NT2/D1 (cell line): Measurements from ENCODE around the gene ITSN1.

Experiments used
- DNase-seq: peaks from one replicate; pipeline ENCODE4 v3.0.0-alpha.2; 2011; ENCODE audit warnings: low read depth, low spot score
- H3K27me3 ChIP-seq: 2 replicates; pipeline ENCODE4 v1.6.0; 2011; ENCODE audit warnings: mild to moderate bottlenecking; ENCODE audit not compliant: insufficient read length, insufficient read depth
- H3K36me3 ChIP-seq: 2 replicates; pipeline ENCODE4 v1.6.1; 2011; ENCODE audit warnings: mild to moderate bottlenecking, low read length, mixed read lengths; ENCODE audit not compliant: insufficient read depth, insufficient read length
- H3K4me1 ChIP-seq: 2 replicates; pipeline ENCODE4 v1.5.1; 2011; ENCODE audit not compliant: insufficient read depth, insufficient read length
- H3K4me3 ChIP-seq: 2 replicates; pipeline ENCODE4 v1.5.1; 2011; ENCODE audit warnings: low read depth; ENCODE audit not compliant: insufficient read length
- H3K9ac ChIP-seq: 2 replicates; pipeline ENCODE4 v1.6.0; 2011; ENCODE audit warnings: low read depth; ENCODE audit not compliant: insufficient read length
- H3K9me3 ChIP-seq: 2 replicates; pipeline ENCODE4 v1.5.1; 2011; ENCODE audit warnings: mild to moderate bottlenecking, low read length; ENCODE audit not compliant: insufficient read depth
- SUZ12 ChIP-seq: IDR thresholded peaks from 2 replicates; pipeline ENCODE4 v1.6.1; 2011; ENCODE audit not compliant: insufficient read length, insufficient read depth; ENCODE audit errors: extremely low read depth
- YY1 ChIP-seq: IDR thresholded peaks from 2 replicates; pipeline ENCODE4 v1.6.1; 2011; ENCODE audit not compliant: insufficient read length, insufficient read depth
- ZNF274 ChIP-seq: IDR thresholded peaks from 2 replicates; pipeline ENCODE4 v1.6.1; 2011; ENCODE audit warnings: mild to moderate bottlenecking, low read depth, low read length

ITSN1 gene

DNA sequence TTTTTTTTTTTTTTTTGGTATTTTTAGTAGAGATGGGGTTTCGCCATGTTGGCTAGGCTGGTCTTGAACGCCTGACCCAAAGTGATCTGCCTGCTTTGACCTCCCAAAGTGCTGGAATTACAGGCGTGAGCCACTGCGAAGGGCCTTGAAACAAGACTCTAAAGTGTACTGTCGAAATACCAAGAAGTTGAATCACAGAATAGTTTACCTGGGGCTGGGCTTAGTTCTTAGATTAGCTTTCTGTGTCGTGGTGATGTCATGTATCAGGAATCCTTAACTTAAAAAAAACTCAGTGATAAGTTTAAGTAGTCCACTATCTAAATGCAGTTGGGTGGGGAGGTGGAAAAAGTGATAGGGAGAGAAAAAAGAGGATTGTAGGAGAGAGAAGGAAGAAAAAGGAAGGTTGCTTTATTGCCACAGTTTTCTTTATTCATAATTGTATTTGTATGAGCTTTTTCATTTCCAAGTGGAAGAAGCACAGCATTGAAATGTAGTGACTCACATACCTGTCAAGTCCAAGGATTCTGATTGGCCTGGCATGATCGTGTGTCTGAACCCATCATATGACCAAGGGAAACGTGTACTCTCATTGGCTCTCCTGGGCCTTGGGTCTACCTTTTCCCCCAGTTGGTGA, 13.4 kb downstream of the ITSN1 start:
- Histone ChIP-seq H3K9ac (no peak overlapping the region), H3K4me1 (peaks cover 9% of the 10 kb centered on the region), H3K36me3 (peaks cover 22% of the 10 kb centered on the region), H3K9me3 (peaks cover 7% of the 10 kb centered on the region), H3K27me3 (no peaks in the 10 kb centered on the region), H3K4me3 (no peak overlapping the region)
- TF ChIP-seq YY1 (no peak), SUZ12 (no peak), ZNF274 (no peak)
- peak; percentile 74 for DNase-seq

DNA sequence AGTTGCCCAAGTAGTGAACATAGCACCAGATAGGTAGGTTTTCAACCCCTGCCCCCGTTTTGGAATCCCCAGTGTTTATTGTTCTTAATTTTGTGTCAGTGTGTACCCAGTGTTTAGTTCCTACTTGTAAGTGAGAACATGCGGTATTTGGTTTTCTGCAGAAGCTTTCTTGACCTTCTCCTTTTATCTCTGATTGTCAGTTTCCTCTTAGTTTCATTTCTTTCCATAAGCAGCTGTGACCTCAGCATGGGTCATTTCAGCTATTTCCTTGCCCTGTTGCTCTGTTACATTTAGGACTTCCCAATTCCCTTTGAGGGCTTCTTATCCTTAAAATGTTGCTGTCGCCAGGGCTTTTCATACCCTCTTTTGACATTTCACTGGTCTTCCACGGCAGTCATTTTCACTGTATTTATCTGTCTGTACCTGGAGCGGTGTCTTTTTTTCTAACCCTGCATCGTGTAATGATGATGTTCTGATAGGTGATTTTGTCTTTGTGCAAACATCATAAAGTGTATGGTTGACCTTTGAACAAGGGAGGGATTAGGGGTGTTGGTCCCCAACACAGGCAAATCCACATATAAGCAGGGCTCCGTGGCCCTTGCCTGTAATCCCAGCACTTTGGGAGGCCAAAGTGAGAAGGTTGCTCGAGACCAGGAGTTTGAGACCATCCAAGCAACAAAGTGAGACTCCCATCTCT, 15.0 kb downstream of the ITSN1 start:
- DNase-seq: no peak
- Histone ChIP-seq H3K9ac (no peak overlapping the region), H3K9me3 (peaks cover 16% of the 10 kb centered on the region), H3K4me1 (peaks cover 5% of the 10 kb centered on the region), H3K4me3 (no peak overlapping the region), H3K27me3 (no peaks in the 10 kb centered on the region), H3K36me3 (peaks cover 21% of the 10 kb centered on the region)
- TF ChIP-seq ZNF274 (no peak), SUZ12 (no peak), YY1 (no peak)

DNA sequence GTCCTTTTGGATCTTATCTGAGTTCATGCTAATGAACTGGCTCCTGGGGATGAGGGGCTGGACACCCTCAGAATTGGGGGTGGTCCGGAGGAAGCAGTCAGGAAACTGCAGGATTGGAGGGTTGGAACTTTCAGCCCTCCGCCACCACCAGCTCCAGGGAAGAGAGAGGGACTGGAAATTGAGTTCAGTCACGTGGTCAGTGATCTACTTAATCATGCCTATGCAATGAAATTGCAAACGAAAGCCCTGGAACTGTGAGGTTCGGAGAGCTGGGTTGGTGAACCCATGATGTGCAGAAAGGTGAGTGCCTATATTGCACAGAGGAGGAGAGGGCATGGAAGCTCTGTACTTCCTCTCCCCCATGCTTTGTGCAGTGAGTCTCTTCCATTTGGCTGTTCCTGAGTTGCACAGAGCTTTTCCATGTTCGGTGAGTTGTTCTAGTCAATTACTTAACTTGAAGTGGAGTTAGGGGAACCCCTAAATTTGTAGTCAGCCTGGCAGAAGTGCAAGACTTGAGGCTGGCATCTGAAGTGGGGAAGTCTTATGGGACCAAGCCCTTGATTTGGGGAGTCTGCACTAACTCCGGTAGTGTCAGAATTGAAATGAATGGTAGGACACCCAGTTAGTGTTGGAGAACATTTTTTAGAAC, 16.7 kb downstream of the ITSN1 start:
- no peak for TF ChIP-seq ZNF274
- Histone ChIP-seq H3K9me3 (peaks cover 16% of the 10 kb centered on the region), H3K4me1 (peaks cover 4% of the 10 kb centered on the region), H3K27me3 (no peaks in the 10 kb centered on the region), H3K4me3 (no peak overlapping the region), H3K36me3 (peaks cover 15% of the 10 kb centered on the region), H3K9ac (no peak overlapping the region)
- no peak for DNase-seq

DNA sequence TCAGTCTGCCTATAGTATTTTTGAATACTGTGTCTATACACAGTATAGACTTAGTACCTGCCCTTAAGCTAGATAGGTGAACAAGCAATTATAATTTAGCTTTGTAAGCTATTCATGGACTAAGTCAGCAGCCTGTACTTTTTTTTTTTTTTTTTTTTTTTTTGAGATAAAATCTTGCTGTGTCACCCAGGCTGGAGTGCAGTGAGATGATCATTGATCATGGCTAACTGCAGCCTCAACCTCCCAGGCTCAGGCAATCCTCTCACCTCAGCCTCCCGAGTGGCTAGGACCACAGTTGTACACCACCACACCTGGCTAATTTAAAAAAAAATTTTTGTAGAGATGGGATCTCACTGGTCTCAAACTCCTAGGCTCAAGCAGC, 17.3 kb downstream of the ITSN1 start:
- no peak for DNase-seq
- peaks cover 16% of the 10 kb centered on the region for H3K9me3 ChIP-seq
- peaks cover 2% of the 10 kb centered on the region for H3K4me1 ChIP-seq
- H3K4me3 ChIP-seq: no peak overlapping the region
- peaks cover 11% of the 10 kb centered on the region for H3K36me3 ChIP-seq
- no peak overlapping the region for H3K9ac ChIP-seq
- TF ChIP-seq SUZ12: no peak
- no peak for TF ChIP-seq YY1
- no peak for TF ChIP-seq ZNF274
- H3K27me3 ChIP-seq: no peaks in the 10 kb centered on the region

DNA sequence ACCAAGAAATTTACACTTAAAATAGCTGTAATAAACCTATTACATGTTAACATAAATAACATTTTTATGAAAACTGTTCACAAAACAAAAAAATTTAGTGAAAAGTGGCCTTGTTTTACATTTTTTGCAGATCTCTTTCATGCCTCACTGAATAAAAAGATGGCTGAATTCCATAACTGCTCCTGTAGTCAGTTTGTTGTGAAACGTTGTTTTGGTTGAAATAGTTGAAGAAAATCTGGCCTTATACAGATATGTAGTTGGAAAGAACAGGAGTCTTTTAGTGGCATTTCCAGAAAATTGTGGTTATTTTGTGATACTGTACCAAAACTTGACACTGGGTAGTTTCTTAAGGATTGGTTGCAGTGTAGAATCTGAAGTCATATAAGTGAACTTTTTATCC, 18.1 kb downstream of the ITSN1 start:
- Histone ChIP-seq H3K9ac (no peak overlapping the region), H3K36me3 (peaks cover 11% of the 10 kb centered on the region), H3K27me3 (no peaks in the 10 kb centered on the region), H3K4me1 (no peaks in the 10 kb centered on the region), H3K9me3 (peaks cover 16% of the 10 kb centered on the region), H3K4me3 (no peak overlapping the region)
- TF ChIP-seq ZNF274: no peak
- no peak for DNase-seq

DNA sequence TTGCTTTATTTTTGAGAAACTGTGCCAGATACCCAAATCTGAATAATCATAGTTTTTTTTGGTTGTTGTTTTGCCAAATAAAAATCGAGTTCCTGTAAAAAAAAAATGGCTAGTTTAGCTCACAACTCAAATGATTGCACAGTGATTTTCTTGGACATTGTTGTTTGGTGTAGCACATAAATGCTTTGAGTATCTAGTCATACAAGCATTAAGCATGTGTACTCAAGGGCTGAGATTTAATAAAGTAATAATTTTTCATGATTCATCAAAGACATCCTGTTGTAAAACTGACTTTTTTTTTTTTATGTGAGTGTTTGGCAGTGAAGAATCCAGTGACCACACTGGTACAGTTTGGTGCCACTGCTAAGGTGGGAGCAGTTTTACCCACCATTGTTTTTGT, 18.8 kb downstream of the ITSN1 start:
- TF ChIP-seq ZNF274: no peak
- no peak for TF ChIP-seq SUZ12
- TF ChIP-seq YY1: no peak
- no peak overlapping the region for H3K4me3 ChIP-seq
- H3K36me3 ChIP-seq: peaks cover 11% of the 10 kb centered on the region
- no peak overlapping the region for H3K9ac ChIP-seq
- no peaks in the 10 kb centered on the region for H3K4me1 ChIP-seq
- H3K9me3 ChIP-seq: peaks cover 16% of the 10 kb centered on the region
- DNase-seq: no peak
- H3K27me3 ChIP-seq: no peaks in the 10 kb centered on the region

DNA sequence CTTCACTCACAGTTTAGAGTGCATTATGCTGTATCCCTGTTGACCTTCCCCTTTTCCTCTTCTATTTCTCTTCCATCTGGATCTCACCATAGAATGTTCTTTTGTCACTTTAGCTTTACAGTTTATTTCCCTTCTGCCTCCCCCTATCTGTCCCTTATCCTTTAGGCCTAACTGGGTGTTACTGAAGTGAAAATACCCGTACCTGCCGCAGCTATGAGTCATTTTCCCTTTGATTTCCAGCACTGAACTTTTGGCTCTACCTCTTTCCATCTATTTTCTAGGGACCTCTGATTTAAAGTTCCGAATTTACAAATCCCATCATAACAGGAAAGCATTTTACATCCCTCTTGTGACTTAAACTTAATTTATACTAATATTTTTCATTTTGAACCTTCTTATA, 19.7 kb downstream of the ITSN1 start:
- no peak for DNase-seq
- no peak overlapping the region for H3K4me3 ChIP-seq
- peaks cover 11% of the 10 kb centered on the region for H3K36me3 ChIP-seq
- TF ChIP-seq ZNF274 (no peak), YY1 (no peak), SUZ12 (no peak)
- no peak overlapping the region for H3K9ac ChIP-seq
- peaks cover 16% of the 10 kb centered on the region for H3K9me3 ChIP-seq
- H3K4me1 ChIP-seq: no peaks in the 10 kb centered on the region
- no peaks in the 10 kb centered on the region for H3K27me3 ChIP-seq

DNA sequence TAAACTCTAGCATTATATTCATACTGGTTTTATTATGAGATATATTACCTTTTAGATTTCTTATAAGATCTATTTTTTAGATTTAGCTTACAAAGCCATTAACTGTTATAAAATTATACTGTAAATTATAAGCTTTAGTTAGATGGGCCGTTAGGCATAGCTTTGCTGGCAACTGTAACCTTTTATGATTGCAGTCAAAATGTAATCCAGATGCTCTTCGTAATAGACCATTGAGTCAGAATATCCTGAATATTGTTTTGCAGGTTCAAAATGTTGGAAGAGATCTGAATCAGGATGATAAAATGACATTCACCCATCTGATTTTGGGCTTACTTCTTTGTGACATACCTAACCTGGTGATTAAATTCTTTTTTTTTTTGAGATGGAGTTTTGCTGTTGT, 20.9 kb downstream of the ITSN1 start:
- no peak for TF ChIP-seq YY1
- no peak for TF ChIP-seq SUZ12
- TF ChIP-seq ZNF274: no peak
- no peak for DNase-seq
- H3K9me3 ChIP-seq: peaks cover 16% of the 10 kb centered on the region

More for the DNA sequence above, 20.9 kb downstream of the ITSN1 start:
- Histone ChIP-seq H3K9ac (no peak overlapping the region), H3K27me3 (no peaks in the 10 kb centered on the region), H3K4me1 (peaks cover 1% of the 10 kb centered on the region), H3K4me3 (no peak overlapping the region), H3K36me3 (peaks cover 11% of the 10 kb centered on the region)
